ENCODE results near the gene APBB2. TPM values are rescaled to one million over a fixed set of nuclear protein-coding genes. Genes with fewer than 3 reads are reported as not detected.

Gene APBB2
- total RNA-seq, 1 donor from 2014 or later: 82.9 TPM

DNA sequence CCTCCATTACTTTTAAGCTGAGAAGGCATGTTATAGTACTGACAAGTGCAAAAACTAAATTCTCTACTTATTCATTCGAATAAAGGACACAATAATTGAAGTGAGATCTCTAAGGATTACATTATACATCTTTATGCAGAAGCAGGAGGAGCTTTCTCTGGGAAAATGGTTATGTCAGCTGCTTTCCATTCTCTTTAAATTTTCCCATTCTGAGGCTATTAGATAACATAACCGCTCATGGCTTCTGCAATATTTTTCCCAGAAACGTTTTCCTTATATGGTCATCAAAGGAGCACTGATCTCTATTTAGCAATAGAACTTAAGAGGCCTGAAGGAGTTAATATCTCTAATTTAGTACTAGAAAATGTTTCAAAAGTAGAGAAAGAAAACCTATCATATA, 243.0 kb downstream of the APBB2 start:
- no peak for DNase-seq

DNA sequence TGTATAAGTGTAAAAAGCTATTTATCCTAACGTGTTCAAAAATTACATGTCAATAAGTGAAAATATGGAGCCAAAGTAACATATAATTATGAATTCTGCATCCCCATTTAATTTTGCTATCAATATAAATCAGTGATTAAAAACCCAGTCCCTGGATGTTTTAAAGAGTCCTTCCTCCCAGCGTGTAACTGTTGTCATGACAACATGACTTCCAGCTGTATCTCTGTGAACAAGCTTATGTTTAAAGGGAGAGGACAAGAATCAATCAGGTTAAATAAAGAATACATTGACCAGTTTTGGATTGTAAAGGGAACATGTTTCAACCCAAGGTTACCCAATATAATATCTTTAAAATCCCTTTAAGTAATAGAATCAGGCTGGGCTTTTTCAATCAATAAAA, 244.8 kb downstream of the APBB2 start:
- DNase-seq: no peak

DNA sequence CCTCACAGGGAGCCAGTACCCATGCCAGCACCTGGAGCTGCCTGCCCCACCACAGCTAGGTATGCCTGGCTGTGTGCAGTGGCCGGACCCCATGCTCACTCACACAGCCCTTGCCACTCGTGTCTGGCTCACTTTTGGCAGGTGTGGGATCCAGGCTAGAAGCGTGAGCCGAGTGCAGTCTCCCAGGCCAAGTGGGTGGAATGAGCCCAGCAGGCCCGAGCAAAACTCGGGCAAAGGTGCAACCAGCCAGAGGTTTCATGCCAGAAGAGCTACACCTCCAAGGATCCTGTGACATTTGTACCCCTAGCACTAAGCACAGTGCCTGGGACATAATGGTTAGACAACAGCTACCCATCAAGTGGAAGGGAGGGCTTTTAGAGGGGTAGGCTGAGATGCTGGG, 246.8 kb downstream of the APBB2 start:
- DNase-seq: no peak

DNA sequence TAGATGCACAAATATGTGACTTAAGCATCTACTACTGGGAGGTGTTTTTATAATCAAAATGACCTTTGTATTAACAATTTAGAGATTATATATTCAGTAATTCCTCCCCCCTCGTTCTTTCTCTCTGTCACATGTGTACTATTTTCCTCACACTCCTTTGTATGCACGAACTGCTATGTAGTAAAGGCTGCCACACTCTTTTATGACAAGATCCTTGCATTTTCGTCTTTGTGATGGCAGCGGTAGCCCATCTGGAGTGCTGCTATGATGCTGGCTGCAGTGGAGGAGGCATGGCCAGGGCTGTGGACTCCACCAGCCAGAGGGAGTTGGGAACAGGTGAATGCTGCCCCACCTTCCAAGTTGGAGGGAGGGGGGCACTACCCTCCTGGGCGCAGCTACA, 248.3 kb downstream of the APBB2 start:
- no peak for DNase-seq

DNA sequence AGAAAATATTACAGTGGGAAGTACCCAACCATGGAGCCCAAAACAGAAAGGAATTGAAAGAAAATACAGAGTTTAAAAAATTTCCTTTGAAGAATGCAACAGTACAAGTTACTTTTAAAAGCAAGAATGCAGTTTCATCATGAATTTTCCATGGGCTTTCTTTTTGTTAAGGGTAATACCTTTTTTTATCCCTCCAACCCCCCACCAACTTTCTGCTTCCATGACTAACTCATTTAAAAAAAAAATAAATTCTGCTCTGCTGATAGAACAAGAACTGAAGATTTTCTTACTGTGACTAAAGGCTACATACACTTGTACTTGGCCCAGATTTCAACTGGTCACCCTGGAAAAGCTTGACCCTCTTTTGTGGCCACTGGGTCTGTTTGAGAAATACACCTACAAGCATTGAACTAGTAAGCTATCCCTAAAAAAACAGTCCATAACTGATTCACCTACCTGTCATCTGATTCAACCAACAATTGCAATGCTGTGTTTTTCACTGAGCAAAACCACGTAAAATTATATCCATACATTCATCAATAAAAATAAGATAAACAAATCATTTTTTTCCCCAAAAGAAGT, 250.4 kb downstream of the APBB2 start:
- no peak for DNase-seq

DNA sequence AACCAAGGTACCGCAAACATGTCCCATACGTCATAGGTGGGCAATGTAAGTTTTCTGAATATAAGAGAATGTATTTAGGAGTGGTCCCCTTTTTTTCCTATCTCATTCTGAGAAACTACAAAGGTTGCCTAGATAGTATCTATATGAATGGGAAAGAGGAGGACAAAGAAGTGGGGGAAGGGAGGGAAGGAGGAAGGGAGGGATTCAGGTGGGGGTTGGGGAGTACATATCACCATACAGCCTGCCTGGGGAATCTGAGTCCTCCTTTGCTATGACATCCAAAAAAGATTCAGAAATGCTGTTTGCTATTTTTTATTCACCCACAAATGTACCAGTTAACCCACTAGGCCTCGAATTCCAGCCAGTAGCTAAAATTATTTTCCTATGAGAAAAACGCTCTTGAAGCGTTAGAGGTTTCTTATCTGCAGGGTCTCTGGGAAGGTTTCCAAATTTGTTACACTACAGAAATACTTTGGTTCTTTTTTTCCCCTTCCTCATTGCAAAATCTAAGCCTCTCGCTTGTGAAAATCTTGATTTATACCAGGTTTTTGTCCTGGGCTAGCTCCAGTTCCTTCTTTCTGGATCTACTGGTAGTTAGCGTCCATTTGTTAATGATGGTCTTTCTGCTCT, 251.7 kb downstream of the APBB2 start:
- DNase-seq: peak; percentile 14

DNA sequence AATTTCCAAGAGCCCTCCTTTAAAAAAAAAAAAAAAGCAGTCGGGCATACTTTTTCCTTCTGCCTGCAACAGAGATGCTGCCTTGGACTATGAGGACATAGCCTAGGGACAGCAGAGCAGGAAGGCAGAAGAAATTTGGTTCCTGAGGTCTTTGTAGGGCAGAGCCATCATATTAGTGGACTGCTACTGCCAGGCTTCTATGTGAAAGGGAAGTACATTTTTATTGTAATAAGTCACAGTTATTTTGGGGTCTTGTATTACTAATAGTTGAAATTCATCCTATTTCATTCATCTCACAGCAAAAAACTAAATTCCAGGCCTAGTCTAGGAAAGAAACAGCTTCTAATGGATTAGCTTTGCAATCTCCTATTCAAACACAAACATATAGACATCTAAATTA, 253.4 kb downstream of the APBB2 start:
- DNase-seq: no peak

DNA sequence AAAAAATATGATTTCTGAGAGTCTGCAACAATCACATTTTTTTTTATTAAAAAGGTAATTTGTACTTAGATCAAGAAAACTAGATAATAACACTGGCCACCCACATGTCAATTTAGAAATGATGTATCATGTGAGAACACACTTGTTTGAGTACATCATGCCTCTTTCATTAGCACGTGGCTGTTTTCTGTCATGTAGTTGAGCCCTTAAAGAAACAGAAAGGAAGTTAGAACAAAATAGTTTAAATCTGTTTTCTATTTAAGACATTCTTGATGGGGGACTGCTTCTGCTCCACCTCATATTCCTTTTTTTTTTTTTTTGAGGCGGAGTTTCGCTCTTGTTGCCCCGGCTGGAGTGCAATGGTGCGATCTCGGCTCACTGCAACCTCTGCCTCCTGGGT, 257.1 kb downstream of the APBB2 start:
- DNase-seq: peak; percentile 41

DNA sequence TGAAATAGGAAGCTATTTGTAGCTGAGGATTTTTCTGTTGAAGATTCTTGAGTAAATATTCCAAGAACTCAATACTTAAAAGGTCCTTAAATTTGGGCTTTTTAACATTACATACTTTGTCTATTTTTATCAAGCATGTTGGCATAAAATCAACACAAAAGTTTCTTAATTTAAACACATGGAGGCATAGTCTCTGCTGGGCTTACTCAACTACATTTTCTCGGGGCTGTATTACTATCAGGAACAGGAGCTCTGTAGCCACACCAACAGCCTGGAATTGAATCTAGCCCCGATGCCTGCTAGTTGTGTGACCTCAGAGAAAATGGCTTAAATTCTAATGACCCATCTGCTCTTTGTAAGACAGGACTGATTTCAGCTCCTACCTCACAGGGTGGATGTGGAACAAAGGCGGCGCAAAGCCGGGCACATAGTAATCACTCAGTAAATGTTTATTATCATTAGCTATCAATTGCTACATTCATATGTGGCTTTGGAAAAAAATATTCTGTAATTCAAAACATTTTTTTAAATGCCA, 257.6 kb downstream of the APBB2 start:
- no peak for DNase-seq

DNA sequence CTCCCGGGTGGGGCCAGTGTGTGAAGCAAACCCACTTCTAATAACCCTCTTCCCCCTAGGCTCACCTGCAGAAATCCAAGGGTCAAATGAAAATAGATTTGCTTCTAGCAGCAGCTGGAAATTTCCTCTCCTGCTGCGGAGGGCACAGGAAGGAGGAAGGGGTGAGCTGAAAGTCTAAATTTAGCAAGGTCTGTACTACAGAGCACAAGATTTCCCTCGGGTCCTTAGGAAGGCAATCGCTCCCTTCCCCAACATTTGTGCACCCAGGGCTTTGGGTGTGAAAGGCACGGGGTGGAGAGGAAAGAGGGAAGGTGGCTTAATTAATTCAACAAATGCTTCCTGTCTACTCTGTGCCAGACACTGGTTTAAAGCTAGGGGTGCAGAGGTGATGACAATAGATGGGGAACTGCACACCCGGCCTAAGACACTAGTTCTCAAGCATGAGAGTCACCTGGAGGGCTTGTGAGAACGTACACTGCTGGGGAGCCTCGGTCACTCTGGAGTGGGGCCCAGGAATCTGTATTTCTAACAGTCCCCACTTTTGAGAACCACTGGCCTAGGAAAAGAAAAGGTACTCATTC, 260.2 kb downstream of the APBB2 start:
- DNase-seq: no peak

DNA sequence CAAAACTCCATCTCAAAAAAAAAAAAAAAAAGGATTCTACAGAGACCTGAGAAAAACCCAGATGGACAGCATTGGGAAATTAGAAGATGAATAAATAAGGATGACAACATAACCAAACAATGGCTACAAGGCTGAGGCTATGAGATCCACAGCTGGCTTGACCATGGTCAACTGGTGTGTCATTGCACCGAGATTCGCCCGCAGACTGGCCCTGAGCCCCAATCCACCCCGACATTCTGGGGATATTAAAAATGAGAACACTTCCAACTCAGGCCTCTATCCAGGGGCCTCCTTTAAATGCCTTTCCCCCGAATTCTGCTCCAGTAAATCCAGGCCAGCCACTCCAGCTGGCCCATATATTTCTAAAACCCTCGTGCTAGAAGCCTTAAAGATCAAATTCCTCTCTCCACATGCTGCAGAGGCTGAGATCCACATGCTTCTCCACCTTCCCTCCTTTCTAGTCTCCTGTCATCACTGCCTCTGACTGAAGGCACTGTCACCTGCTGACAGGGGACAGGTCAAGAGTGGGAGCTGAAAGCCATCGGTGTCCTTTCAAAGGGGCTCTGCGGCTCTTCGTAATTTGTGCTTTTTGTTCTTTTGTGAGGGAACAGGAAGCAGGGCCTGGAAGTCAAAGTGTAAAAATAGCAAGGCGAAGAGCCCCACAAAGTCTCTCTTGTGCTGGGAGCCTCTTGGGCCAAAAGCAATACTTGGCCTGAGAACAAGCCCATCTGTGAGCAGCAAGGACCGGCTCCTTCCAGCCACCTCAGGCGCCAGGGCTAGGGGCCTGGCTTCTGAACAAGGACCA, 260.9 kb downstream of the APBB2 start:
- DNase-seq: peak; percentile 49

DNA sequence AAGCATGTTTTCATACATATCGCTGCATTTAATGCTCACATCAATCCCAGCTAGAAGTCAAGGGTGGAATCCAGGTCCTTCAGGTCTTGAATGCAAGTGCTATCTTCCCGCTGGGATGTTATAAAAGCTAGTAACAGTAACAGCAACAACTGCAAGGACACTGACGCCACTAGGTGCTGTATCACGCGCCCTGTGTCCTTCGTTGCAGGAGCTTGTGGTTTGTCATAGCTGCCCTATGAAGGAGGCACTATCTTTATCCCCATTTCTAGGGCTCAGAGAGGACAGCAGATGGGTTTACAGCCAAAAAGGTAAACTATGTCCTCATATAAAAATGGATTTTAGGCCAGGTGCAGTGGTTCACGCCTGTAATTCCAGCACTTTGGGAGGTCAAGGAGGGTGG, 261.7 kb downstream of the APBB2 start:
- no peak for DNase-seq

DNA sequence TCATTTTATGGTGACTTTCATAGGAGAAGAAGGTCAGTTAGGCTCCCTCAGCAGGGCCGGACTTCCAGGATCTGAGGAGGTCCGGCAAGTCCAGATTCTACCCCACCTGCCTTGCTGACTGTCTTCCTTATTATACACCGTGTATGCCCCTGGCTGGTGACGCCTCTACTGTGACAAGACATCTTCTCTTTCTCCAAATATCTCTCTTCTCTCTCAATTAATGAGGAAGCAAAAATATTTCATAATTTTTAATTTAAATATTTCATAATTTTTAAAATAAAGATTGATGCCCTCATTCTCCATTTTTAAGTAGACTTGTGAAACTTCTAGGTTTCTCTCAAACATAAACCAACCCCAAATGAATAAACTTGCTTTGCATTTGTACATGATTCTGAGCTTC, 262.1 kb downstream of the APBB2 start:
- no peak for DNase-seq

DNA sequence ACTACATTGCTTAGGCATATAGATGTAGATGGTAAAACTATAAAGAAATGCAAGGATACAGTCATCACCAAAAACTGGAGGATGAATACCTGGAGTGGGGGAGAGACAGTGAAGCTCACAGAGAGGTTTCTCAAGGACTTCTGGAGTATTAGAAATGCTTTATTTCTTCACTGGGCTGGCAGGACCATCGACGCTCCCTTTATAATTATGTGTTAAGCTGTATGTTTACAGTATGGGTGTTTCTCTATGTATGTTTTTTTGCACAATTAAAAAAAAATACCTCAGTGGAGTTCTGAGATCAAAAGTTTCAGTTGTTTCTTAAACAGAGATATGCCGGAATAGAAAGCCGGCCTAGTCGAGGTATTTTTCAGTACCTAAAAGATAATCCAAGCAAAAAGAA, 263.3 kb downstream of the APBB2 start:
- DNase-seq: no peak

DNA sequence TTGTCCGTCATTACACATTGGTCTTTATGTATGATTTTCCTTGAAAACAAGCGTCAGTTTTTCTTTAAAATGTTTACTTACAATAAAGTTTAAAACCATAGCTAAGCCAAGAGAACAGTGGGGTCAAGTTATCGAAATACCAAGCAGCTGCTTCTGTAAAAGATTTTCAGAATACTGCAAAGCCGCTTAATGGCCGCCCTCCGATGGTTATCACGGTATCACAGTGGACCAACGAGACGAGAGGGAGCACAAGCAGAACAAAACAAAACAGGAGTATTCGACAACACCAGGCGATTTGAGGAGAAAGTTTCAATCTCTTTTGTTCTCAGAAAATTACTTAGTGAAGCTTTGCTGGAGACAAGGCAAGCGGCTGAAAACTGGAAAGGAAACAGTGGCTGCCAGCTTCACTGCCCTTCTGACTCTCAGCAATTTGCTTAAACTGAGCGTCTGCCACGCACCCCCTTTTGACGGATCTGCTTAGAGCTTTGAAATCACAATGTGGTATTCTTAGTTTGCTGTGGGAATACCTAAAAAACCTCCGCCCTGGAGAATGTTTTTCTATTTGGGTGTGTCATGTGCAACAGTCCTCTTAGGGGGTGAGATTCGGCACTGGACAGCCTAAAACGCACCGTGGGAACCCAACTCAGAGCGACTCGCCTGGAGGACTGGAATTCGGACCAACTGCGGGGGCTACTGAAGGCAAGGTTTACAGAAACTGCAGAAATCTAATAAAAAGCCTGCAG, 264.8 kb downstream of the APBB2 start:
- no peak for DNase-seq

DNA sequence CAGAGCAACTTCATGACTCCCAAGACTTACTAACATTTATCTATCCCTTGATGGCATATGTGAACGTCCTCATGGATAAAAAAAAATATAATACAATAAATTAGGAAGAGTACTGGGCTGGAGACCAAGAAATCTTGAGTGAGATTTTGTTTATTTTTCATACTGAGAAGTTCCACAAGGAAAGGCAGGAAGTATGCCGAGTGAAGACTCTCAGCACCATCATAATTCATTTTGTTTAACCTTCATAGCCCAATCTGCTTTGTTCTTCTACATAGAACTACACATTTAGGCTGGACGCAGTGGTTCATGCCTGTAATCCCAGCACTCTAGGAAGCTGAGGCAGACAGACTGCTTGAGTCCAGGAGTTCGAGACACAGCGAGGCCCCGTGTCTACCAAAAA, 266.3 kb downstream of the APBB2 start:
- peak; percentile 74 for DNase-seq

DNA sequence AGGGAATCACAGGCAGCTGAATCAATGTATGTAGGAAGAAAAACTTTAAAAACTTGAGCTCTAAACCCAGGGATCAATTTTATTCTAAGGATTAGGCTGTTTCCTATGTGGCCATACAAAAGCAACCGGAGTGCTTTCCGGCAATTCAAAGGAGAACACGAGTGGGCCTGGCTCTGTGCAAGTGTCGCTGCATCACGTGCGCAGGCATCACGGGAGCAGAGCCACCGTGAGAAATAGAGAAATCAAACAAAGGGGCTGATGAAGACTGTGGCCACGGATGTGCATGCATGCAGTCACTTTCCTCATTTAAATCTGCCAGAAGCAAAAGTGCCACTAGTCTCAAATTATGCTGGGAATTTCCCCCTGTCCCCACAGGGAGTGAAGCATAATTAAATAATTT, 267.7 kb downstream of the APBB2 start:
- DNase-seq: no peak

DNA sequence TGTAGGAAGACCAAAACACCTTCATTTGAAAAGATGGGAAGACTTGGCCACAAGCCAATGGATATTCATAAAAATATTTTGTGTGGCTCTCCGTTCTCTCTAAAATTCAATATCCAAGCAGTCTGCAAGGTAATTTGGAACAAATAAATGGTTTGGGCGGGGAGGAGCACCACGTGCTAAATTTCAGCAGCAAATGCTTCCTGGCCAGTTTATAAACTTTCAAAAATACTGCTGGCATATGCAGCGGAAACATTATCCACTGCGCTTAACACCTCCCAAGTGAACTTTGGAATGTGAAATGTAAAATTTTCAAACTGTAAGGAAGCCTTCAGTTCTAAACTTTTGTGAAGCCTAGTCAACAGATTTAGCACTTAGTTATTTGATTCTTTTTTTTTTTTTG, 273.6 kb downstream of the APBB2 start:
- peak; percentile 71 for DNase-seq

DNA sequence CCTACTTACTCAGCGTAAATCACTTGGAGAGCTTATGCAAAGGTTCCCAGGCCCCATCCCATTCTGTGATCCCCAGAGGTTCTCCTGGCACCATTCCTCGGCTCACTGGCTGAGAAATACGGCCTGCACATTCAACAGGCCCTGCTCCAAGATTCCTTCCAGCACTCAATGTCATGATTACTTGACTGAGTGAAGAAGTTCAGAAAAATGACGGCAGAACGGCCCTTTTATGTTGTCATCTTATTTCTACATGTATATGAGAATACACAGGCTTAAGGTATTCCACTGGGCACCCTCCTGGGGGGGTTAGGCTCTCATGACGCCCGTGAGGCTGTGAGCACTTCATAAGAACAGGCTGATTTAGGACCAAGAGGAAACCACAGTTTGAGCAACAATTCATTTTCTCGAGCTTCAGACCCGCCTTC, 274.0 kb downstream of the APBB2 start:
- peak; percentile 83 for DNase-seq

DNA sequence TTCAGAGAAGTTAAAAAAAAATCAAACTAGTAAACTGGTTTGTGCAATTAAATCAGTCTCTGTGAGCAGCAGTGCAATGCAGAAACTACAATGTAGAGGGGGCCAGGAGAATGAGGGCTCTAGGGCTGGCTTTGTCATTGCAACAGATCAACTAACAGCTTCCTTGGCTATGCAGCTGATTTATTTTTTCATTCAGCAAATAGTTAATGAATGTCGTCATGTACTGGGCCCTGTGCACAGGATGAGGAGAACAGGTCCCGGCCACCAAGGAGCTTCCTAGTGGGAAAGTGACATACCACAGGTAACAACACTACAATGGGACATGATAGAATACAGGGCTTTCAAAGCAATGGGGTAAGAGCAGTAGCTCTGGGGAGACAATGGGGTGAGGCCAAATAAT, 274.5 kb downstream of the APBB2 start:
- no peak for DNase-seq

DNA sequence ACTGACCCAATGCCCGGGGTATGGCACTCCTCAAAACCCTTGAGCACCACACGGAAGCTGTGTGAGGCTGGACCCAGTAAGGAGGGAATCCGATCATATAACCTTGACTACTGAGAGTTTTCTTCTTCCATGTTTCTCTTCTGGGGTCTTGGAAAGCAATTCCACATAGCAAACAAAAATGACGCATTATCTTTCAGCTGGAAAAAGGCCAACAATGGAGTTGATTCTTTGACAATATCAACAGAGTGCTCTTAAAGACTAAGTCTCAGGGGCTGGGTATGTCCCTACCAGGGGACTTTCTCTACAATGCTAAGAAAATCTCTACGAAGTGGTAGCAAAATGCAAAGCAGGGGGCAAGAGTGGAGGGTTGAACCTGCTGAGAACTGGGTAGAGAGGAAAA, 276.0 kb downstream of the APBB2 start:
- DNase-seq: no peak

DNA sequence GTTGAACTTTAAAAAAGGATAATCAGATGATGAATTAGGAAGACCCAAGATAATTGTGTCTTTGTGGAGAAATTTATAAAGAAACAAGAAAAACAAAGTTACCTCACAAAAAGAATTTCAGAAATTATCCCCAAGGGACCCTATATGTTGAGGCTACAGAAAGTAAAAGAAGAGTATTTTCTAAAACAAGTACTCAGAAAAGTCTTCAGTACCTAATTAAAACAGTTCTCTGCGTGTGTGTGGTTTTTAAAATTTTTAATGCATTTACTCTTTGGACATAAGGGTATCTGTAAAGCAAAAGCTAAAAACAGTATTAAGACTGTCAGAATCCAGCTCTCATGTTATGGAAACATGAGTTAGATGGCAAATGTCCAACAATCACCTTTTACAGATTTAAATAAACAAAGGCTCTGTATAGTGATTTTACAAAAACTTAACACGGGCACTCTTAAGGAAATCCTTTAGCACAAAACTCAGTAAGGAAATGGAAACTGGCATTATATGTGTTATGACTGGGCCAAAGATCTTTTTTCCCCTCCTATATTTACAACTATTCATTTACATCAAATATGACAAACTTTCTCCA, 277.1 kb downstream of the APBB2 start:
- DNase-seq: no peak
